PC-3 (cell line): ENCODE measurements around the gene KRT7.

Experiments used
- CTCF ChIP-seq: fragments of 300-600 bp; sonication (generic); conservative IDR thresholded peaks from 2 replicates; pipeline ENCODE4 v1.5.1; 2017; ENCODE audit warnings: antibody characterized with exemption, low read depth, mild to moderate bottlenecking, low read length
- EZH2 ChIP-seq: fragments of 300-600 bp; sonication (generic); IDR thresholded peaks from one replicate; pipeline ENCODE4 v1.6.1; 2017; ENCODE audit warnings: antibody characterized with exemption, mild to moderate bottlenecking, low read length; ENCODE audit not compliant: unreplicated experiment

GRCh38 chr12:52254965-52255751 lies 22.1 kb downstream of the KRT7 start:
- TF ChIP-seq CTCF (no peak), EZH2 (no peak)
